GM12892 (cell line): ENCODE data around the gene CNMD.

Source experiments
- DNase-seq: peaks from one replicate; pipeline ENCODE4 v3.0.0; 2011; ENCODE audit not compliant: insufficient read length
- FAIRE-seq: peaks from 2 replicates; lab custom pipeline; 2011; peaks lifted over from hg19 to GRCh38; lab: Jason Lieb, UNC
- POLR2A ChIP-seq: IDR thresholded peaks from 2 replicates; pipeline ENCODE4 v1.6.1; 2011; ENCODE audit warnings: low read depth, low read length, control low read depth
- POLR2AphosphoS5 ChIP-seq: IDR thresholded peaks from 2 replicates; pipeline ENCODE4 v1.6.1; 2011; ENCODE audit warnings: low read depth, low read length, control low read depth
- TAF1 ChIP-seq: IDR thresholded peaks from 2 replicates; pipeline ENCODE4 v1.6.1; 2011; ENCODE audit warnings: low read depth, mild to moderate bottlenecking, control low read depth, low read length, borderline replicate concordance

The CNMD gene

DNA sequence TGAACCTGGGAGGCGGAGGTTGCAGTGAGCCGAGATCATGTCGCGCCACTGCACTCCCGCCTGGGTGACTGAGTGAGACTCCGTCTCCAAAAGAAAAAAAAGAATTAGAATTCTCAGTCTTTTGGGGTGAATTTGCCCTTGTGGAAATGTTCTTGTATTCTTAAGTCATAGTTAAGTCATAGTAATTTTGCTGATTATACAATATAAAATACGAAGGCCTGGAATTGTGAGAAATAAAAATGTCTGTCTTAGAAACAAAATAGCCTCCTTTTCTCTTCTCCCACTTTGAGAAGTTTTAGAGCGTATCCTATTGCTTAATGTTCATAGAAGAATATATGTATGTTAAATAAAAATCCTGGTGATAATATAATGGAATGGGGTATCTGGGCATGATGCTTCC lies 68.9 kb downstream of the CNMD start:
- no peak for DNase-seq
- FAIRE-seq = no peak
- TF ChIP-seq POLR2AphosphoS5 (no peak), POLR2A (no peak), TAF1 (no peak)

DNA sequence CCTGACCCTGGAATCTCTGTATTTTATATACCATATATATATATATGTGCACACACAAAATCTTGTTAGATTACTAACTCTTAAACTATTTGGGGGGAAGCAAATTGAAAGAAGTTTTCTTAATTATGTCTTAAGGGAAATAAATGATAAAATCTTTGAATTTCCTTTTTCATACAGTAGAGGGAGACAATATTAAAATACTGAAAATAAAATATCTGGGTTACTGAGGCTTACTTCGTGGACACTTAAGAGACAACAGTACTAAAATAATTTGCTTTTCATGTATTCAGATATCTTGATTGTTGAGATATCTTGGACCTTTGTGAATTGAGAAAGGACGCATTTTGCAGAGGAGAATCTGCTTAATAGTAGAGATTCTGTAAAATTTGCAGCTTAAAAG lies 69.9 kb downstream of the CNMD start:
- DNase-seq (no peak), FAIRE-seq (no peak)
- TF ChIP-seq POLR2AphosphoS5 (no peak), POLR2A (no peak), TAF1 (no peak)

GRCh38 chr13:52665325-52665724 lies 74.3 kb downstream of the CNMD start:
- no peak for FAIRE-seq
- TF ChIP-seq POLR2A = no peak
- no peak for TF ChIP-seq POLR2AphosphoS5
- no peak for TF ChIP-seq TAF1
- DNase-seq = no peak

- FAIRE-seq (no peak), DNase-seq (no peak)
- no peak for TF ChIP-seq POLR2AphosphoS5
- no peak for TF ChIP-seq TAF1
- TF ChIP-seq POLR2A = no peak
Measured at GRCh38 chr13:52664272-52664671, 75.3 kb downstream of the CNMD start.

- no peak for TF ChIP-seq TAF1
- no peak for TF ChIP-seq POLR2A
- no peak for TF ChIP-seq POLR2AphosphoS5
- FAIRE-seq = no peak
- DNase-seq = no peak
Measured at GRCh38 chr13:52659340-52659739, 80.3 kb downstream of the CNMD start.
